Anterior cingulate cortex (tissue), 58 donors: ENCODE results near the gene LRRC4C.

Experiments used
- DNase-seq, 58 donors: peaks; one replicate each; lab custom pipeline; 2025; lab: John Stamatoyannopoulos, UW

The LRRC4C gene

DNA sequence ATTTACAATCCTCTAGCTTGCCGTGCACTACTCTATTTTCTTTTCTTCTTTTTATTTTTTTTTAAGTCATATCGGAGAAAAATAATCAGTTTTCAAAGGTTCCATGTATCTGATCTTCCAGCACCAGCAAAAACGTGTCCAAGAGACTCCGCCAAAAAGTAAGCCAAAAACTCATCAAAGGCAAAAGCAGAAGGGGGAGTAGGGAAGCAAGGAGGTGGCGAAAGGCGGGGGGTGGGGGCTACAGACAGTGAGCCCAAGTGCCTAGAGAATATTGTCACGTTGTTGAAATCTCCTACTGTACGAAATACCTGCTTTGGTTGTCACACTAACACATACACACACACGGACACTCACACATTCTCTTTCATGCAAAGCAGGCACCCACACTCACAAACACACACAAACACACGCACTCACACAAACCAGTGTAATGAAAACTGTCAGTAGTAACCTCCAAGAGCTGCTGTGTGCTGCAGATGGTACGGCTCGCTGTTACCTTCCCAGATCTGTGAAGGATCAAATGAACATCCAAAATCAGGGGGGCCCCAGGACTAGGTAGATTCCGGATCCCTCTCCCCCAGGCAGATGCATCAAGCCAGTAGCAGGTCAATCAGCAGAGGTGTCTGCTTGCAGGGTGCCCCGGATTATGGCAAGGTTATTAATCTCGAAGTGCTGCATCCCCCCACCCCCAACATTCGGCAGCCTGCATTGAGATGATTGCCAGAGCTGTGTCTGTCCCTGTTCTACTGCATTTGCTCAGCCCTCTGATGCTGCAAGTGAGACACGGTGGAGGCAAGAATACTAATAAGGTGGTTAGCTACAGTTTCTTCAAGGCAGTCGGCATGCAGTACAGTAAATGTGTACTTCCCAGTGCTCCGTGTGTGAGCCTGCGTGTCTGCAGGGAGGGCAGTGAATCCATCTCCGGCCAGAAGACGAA lies at the start of gene LRRC4C:
Gene LRRC4C, minus strand, starts transcription at position 188 of the 937 bp plus-strand sequence.
- peak in 26 of 58 donors; percentile 5 to 81 (median 32) for DNase-seq

DNA sequence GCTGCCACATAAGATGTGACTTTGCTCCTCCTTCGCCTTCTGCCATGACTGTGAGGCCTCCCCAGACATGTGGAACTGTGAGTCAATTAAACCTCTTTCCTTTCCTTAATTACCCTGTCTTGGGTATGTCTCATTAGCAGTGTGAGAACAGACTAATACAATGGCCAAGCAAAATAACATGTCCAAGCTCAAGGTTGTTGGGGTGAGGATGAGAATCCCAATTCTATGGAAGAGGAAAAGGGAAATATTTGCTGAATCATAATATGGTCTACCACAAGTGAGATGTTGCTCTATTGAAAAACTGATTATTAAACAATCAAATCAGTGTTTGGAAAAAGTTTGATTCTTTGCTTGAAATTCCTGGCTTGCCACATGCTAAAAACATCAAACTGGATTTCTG lies 48.7 kb upstream of the LRRC4C start:
- DNase-seq, result no peak

DNA sequence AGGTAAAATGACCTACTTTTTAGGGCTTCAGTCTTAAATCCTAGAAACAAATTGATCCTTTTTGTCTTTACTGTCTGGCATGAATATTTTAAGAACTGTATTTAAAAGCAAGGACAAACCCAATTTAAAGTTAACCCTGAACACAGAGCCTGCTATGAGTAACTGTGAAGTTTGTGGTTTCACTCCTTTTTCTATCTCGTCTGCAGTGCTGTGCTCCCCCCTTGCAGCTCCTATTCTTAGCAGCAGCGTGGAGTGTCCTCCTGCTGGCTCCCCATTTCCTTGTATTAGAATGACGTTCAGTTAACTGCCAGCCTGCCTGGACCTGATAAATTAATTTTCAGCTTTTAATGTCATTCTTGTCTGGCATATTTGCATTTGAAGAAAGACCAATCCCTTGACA lies 40.0 kb upstream of the LRRC4C start:
- no peak for DNase-seq

DNA sequence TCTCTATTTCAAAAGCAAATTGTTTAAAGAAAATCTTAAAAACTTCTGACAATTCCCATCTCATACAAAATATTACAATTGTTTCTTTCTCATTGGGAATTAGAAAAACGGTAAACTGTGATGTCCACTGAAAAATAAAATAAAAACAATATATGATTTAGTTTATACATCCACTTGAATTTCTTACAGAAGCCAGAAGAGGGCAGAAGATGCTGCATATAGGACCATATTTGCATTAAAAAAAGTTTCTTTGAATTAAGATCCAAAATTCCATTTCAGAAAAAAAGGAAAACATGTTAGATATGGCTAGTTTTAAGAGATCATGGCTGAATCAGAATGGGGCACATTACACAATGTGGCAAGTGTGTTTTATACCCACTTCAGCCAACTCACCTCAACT lies 39.3 kb upstream of the LRRC4C start:
- DNase-seq, result no peak

- peak in 2 of 58 donors; percentile 0 to 3 for DNase-seq
Measured at GRCh38 chr11:41497974-41498373, 38.5 kb upstream of the LRRC4C start.

- no peak for DNase-seq
Measured at GRCh38 chr11:41494716-41495115, 35.3 kb upstream of the LRRC4C start.

DNA sequence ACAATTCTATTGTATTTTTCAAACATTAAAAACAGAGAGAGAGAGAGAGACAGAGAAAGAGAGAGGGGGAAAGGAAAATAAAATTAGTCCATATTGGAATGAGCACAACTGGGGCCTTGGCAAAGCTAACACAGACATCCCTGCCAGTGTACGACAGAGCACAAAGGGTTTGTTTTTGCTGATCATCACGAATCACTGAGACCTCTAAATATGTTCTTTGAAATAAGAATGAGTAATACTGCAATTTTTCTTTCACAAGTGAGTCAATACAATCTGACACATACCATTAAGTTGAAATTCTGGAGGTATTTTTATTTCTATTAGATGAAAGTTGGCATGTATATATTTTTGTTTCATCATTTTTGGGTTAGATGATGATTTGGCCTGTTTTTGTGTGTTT lies 27.0 kb upstream of the LRRC4C start:
- DNase-seq, result peak in 1 of 58 donors; percentile 2

- no peak for DNase-seq
Measured at GRCh38 chr11:41483956-41484355, 24.5 kb upstream of the LRRC4C start.

- DNase-seq, result no peak
Measured at GRCh38 chr11:41479179-41479578, 19.7 kb upstream of the LRRC4C start.

DNA sequence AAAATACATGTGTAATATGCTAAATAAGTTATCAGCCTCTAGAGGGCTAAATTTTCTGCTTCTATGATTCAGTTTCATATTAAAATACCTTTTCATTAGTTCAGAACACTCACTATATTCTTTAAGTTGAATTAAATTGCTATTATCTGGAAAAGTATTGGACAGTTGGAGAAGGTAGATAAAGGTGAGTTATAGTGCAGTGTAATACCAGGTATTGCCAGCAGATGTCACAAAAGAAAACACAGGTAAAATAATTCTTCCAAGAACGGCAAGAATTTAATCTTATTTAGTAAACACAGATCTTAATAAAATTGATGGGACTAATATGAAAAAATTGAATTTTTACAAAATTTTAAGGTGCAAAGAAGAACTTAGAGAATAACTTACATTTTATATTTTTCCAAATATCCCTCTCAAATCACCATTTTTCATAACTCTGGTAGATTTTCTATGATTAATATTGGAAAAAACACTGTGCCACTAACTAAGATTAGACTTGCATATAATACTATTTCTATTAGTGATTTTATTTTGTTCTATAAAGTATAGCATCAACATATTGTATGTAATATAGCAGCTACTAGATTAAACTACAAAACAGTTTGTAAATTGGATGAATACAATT lies 1.7 kb upstream of the LRRC4C start:
- DNase-seq, result no peak

DNA sequence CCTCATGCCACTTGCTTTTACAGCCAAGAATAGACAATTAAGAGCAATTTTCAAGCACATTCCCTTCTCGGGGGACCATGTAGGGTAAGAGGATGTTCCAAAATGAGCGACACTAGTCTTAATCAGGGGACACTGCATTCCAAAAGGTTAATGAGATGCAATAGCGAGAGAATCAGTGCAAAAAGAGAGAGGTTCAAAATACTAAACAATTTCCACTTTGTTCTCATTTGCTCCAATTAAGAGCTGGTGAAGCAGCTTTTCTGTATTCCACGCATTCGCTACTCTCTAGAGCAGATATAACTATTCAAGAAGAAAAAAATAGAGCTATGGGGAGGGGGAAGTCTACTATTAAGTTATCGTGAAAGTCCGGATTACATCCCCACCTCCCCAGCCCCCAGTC lies 811 bp downstream of the LRRC4C start:
- DNase-seq, result no peak

DNA sequence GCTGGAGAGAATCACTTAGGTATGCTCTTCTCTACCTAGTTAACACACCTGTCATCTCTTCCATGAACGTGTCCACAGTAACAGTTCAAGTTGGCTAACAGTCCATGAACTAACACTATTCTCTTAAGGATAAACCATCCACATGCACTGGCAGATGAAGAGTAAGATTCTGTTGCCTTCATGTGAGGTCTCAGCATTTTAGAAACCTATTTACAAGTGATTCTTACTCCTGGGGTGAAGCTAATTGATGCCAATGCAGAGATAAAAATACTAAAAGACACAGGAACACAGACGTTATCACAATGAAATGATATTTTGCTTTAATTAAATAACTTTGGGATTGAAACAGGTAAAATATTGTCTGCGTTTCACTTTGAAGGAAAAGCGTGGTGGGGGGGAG lies 1.3 kb downstream of the LRRC4C start:
- DNase-seq, result no peak

GRCh38 chr11:41457216-41458014 lies 2.0 kb downstream of the LRRC4C start:
- DNase-seq, result no peak

- no peak for DNase-seq
Measured at GRCh38 chr11:41456269-41456668, 3.2 kb downstream of the LRRC4C start.

DNA sequence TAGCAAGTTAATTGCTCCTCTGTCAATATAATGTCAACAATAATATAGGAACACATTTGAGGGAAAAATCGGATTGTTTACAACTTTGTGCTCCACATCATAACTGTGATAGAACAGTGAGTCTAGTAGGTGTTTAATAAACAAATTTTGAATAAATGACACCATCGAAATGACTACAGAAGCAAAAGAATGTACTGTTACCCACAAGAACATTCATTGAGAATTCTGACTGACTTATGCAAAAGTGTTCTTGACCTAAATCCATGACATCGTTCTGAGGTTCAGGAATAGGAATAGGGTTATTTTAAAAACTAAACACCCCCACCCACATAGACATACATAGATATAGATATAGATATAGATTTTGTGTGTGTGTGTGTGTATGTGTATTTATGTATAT lies 8.4 kb downstream of the LRRC4C start:
- no peak for DNase-seq

DNA sequence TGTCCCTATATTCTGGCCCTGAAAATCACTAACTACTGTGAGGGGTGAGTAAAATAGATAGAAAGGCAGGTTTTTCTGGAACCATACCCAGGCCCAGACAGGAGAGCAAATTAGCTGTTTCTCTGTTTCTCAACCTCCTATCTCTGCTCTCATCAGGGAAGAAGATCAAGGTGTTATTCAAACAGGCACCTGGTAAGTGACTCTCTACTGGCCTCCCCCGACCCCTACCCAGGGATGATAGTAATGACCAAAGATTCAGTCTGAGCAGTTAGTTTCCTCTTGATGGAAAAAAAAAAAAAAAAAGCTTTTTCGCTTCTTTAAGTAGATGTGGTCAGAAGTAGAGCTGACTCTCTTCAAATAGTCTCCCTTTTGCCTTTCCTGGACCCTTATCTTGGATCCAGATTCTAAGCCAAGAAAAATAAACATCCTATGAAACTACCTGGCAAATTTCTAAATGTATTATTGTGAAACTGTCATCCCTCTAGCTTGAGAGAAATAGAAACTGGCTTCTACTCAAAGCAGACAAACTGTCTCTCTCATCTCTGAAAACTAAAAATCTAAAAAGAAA lies 9.9 kb downstream of the LRRC4C start:
- no peak for DNase-seq

GRCh38 chr11:41446566-41446965 lies 12.9 kb downstream of the LRRC4C start:
- DNase-seq, result no peak

- DNase-seq, result no peak
Measured at GRCh38 chr11:41446107-41446506, 13.3 kb downstream of the LRRC4C start.

- no peak for DNase-seq
Measured at GRCh38 chr11:41437006-41437490, 22.4 kb downstream of the LRRC4C start.

GRCh38 chr11:41435531-41435930 lies 23.9 kb downstream of the LRRC4C start:
- DNase-seq, result no peak

- no peak for DNase-seq
Measured at GRCh38 chr11:41431784-41432183, 27.7 kb downstream of the LRRC4C start.
